G401 (cell line): ENCODE data around the gene ACOD1. TPM values are rescaled to one million over a fixed set of nuclear protein-coding genes. Genes with fewer than 3 reads are reported as not detected.
"Not testable (repeated sequence)": the region's sequence is repeated elsewhere in the genome, so short reads cannot be mapped to it uniquely, and the experiment has no call there.

Source experiments
- DNase-seq: peaks from one replicate; pipeline ENCODE4 v3.0.0-alpha.2; 2015; ENCODE audit warnings: low spot score
- in situ Hi-C: cut with HindIII; loops from 2 replicates; pipeline ENCODE4 v1.10.0; 2016; ENCODE audit warnings: low sequenced_read_pairs, mixed read lengths
- total RNA-seq: library from RNA; depleted of rRNA; stranded (reverse); fragments of >200 nt; shearing (Covaris generic); gene quantifications from 2 replicates; pipeline ENCODE4 v1.2.3, GENCODE V29; 2014; rRNA removed

The ACOD1 gene
- total RNA-seq, result not detected in 2 replicates

- in situ Hi-C loops, result no loop called here
- no peak for DNase-seq
Measured at GRCh38 chr13:76948149-76948548, at the start of gene ACOD1. Gene ACOD1, plus strand, starts transcription at chr13:76948511. Its CDS starts 48 bp downstream, at chr13:76948559.

DNA sequence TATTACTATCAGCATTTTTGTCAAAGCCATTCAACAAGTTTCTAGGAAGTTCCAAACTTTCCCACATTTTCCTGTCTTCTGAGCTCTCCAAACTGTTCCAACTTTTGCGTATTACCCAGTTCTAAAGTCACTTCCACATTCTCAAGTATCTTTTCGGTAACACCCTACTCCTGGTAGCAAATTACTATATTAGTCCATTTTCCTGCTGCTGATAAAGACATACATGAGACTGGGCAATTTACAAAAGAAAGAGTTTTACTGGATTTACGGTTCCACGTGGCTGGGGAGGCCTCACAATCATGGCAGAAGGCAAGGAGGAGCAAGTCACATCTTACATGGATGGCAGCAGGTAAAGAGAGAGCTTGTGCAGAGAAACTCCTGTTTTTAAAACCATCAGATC is 49.2 kb upstream of the ACOD1 start:
- in situ Hi-C loops, DNase-seq: not testable (repeated sequence)

DNA sequence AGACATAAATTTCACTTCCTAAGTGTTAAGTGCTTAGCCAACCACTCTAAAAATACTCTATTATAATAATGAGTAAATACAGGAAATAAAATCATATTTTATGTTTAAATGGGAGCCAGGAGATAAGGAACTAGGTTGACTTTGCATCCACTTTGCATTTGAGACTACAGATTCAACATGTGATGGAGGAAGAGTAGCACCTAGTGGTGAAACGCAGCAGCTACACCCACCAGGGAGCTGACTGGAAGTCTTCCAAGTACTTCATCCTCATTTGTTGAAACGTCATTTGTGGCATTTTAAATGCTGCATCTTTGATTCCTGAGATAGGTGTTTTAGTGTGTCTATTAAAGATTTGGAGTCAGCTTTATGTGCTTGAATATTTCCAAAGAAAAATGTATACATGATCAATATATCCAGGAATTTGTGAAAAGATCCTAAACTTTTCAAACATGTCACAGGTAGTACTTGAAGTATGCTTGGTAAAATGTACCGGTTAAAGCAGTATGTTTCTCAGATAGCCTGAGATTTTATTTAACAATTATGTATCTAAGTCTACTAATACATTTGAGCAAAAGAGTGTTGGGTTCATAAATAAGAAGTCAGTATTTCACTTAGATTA is 44.7 kb upstream of the ACOD1 start:
- in situ Hi-C loops, result no loop called here
- peak; percentile 82 for DNase-seq

GRCh38 chr13:76904507-76904906 is 43.8 kb upstream of the ACOD1 start:
- no peak for DNase-seq
- in situ Hi-C loops, result no loop called here

GRCh38 chr13:76912476-76912875 is 35.8 kb upstream of the ACOD1 start:
- in situ Hi-C loops, result no loop called here
- no peak for DNase-seq

DNA sequence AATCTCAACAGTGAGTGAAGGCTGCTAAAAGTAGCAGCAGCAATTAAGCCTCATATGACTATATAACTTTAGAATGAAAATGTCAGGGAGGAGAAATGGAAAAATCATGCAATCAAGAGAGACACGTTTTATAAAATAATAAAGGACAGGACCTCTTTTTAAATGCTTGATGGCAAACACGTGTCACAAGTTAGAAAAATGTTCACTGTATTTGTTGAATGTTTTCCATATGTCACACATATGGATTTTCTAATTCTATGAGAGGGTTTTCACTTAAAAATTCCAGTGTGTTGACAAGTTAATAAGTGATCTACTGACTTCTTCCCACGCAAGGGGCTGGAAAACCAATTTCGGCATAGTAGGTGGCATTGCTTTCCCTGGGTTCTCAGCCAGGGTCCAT is 34.4 kb upstream of the ACOD1 start:
- DNase-seq, result no peak
- in situ Hi-C loops, result no loop called here

GRCh38 chr13:76917095-76917494 is 31.2 kb upstream of the ACOD1 start:
- no peak for DNase-seq
- in situ Hi-C loops, result no loop called here

DNA sequence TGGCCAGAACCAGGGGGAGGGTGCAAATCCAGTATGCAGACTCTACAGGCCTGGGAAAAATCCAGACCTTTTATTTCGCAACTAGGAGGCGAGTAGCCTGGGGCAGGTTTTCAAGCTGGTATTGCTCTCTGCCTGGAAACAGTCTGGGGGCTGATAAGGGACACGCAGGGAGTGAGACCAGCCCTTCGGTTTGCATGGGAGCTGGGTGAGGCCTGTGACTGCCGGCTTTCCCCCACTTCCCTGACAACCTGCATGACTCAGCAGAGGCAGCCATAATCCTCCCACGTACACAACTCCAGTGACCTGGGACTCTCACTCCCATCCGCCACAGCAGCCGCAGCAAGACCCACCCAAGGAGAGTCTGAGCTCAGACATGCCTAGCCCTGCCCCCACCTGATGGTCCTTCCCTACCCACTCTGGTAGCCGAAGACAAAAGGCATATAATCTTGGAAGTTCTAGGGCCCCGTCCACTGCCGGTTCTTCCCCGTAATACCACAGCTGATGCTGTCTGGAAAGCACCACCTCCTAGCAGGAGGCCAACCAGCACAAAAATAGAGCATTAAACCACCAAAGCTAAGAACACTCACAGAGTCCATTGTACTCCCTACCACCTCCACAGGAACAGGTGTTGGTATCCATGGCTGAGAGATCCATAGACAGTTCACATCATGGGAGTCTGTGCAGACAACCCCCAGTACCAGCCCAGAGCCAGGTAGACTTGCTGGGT is 30.4 kb upstream of the ACOD1 start:
- in situ Hi-C loops, DNase-seq: not testable (repeated sequence)

- DNase-seq, result no peak
- in situ Hi-C loops, result no loop called here
Measured at GRCh38 chr13:76921516-76921915, 26.8 kb upstream of the ACOD1 start.

GRCh38 chr13:76925115-76925514 is 23.2 kb upstream of the ACOD1 start:
- DNase-seq, result no peak
- in situ Hi-C loops, result no loop called here

DNA sequence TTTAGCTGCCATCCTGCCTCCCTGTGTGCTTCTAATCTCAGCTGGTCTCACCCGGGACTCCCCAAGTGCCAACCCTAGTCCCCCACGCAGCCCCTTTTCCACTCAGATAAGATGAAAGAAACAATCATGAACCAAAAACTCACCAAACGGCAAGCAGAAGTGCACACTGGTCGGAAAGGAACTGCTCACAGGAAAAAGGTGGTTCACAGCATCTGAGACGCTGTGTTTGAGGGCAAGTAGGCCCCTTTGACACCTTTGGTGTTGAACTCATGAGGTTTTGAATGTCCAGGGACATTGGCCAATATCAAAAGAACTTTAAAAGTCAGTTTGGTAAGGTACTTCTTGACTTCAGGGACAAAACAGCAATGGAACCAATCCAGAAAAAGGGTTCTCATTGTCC is 20.4 kb upstream of the ACOD1 start:
- no peak for DNase-seq
- in situ Hi-C loops, result no loop called here

- DNase-seq, result no peak
- in situ Hi-C loops, result no loop called here
Measured at GRCh38 chr13:76928456-76928855, 19.9 kb upstream of the ACOD1 start.

DNA sequence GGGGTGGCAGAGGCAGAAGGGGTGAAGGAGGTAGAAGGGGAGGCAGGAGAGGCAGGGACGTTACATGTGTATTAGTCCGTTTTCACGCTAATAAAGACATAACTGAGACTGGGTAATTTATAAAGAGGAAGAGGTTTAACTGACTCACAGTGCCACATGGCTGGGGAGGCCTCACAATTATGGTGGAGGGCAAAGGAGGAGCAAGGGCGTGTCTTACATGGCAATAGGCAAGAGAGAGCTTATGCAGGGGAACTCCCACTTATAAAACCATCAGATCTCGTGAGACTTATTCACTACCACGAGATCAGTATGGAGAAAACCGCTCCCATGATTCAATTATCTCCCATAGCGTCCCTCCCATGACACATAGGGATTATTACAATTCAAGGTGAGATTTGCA is 19.0 kb upstream of the ACOD1 start:
- no peak for DNase-seq
- in situ Hi-C loops, result no loop called here

DNA sequence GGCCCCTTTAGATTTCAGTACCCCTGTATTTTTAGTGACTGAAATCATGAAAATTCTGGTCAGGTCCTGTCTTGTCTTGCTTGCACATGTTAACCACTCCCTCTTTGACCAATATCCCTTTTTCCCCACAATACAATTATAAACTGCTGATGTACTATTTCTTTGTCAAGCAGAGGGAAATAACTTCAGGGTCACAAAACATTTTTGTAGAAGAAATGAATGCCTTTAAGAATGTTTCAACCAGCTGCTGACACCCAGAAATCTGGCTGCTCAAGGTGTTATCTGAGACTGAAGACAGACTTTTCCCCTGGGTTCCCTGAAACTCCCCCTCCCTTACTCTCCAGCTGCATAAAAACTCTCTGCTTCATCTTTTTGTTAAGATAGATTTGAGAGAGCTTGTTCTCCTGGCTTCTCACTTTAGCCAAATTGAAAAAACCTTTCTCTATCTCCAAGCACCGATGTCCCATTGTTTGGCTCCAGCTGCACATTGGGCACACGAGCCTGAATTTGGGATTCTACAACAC is 18.4 kb upstream of the ACOD1 start:
- in situ Hi-C loops, result no loop called here

DNA sequence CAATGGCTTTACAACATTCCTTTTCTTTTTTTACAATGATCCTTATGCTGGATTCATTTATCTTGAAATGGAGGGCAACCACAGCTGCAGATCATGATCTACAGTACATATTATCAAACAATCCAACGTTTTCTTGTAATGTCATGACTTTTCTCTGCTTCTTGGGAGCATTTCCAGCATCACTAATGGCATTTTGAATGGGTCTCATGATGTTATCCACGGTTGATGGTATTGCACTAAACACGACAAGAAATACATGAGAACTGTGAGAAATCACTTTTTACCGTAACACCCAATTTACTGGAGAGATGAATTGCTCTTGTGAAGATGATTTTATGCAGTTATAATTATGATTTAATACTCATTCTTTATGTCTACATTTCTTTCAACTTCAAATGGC is 16.2 kb upstream of the ACOD1 start:
- no peak for DNase-seq
- in situ Hi-C loops, result no loop called here

More for the DNA sequence above, 18.4 kb upstream of the ACOD1 start:
- DNase-seq, result no peak

- peak; percentile 51 for DNase-seq
- in situ Hi-C loops, result no loop called here
Measured at GRCh38 chr13:76934671-76935070, 13.6 kb upstream of the ACOD1 start.

DNA sequence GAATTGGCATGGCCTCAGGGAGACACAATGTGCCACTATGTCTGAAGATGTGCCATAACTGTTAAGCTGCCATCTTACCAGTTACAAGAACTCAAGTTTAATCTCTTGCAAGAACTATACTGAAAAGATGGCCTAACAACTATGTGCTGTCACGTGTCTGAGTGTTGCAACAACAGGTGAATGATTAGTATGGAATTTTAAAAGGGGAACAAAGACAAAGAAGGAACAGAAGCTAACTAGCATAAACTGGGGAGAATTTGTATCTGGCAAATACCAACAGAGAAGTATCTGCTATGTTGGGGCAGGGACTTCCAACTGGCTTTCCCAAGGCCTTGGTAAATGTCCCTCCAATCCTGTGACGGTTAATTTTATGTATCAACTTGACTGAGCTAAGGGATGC is 11.5 kb upstream of the ACOD1 start:
- in situ Hi-C loops, result no loop called here
- no peak for DNase-seq

- in situ Hi-C loops, result no loop called here
- DNase-seq, result no peak
Measured at GRCh38 chr13:76937281-76937820, 11.0 kb upstream of the ACOD1 start.

DNA sequence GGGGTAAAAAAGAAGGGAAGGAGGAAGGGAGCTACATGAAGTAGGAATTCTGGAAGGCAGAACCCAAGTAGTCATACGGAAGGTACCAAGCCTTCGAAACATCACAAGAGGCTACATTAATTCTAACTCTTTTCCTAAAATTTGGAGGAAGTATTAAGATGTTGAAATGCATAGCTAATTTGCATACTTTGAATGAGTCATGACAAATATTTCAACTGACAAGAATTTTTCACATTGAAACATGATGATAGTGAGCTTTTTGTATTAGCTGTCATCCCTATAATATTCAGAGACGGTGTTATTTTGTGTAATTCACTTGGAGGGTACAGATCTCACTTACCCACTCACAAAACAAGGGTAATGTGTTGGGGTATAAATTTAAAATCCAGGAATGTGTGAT is 9.1 kb upstream of the ACOD1 start:
- in situ Hi-C loops, result no loop called here

GRCh38 chr13:76942363-76942762 is 5.9 kb upstream of the ACOD1 start:
- DNase-seq, result no peak
- in situ Hi-C loops, result no loop called here

More for the DNA sequence above, 9.1 kb upstream of the ACOD1 start:
- DNase-seq, result no peak
